Measurements from ENCODE around the gene NBAS.
"Not testable (repeated sequence)": the region's sequence is repeated elsewhere in the genome, so short reads cannot be mapped to it uniquely, and the experiment has no call there.

Gene NBAS

DNA sequence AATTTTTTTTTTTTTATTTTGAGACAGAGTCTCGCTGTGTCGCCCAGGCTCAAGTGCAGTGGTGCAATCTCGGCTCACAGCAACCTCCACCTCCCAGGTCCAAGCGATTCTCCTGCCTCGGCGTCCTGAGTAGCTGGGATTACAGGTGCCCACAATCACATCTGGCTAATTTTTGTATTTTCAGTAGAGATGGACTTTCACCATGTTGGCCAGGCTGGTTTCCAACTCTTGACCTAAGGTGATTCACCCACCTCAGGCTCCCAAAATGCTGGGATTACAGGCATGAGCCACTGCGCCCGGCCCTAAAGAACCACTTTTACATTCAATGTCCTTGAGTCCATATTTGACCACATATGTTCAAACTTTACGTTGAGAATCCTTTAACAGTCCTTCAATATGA, 156.6 kb downstream of the NBAS start:
- not testable (repeated sequence) for DNase-seq

DNA sequence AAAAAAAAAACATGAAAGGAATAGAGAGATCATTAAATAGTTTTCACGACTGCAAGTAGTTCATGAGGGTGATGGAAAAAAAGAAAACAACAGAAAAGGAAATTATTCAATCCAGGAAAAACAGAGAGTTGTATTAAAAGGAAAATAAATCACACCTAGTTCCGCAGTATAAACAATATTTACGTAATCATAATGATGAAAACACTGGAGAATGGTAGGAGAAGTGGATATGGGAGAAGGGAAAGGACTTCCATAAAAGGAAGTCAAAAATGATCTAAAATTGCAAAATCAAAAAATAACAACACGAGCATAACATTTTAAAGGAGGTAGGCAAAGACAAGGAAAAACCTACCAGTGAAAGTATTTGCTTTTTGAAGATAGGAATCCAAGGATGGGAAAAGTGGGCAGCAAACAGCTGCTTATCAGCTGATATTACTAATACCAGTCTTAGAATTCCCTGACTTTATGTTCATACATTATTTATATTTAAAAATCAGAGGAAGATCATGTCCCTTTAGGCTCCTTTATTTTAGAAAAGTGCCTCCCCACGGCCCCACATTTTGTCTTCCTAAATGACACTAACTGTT, 160.8 kb downstream of the NBAS start:
- no peak for DNase-seq

DNA sequence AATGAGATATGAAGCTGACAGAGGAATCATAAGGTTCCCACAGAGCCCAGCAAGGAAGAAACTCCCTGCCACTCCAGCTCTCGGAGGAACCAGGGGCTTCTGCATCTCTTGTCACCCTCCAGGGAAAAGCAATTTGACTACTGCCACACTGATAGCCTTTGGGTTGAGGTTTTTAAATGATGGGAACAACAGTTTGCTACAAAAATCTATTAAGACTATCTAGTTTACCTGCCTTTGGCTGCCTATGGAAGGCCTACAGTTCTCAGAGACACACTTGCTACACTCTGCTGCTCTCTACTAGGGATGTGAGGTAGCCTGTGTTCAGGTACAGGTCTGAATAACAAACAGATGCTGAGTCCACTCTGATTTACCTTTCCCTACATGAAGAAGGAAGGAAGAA, 161.9 kb downstream of the NBAS start:
- no peak for DNase-seq

DNA sequence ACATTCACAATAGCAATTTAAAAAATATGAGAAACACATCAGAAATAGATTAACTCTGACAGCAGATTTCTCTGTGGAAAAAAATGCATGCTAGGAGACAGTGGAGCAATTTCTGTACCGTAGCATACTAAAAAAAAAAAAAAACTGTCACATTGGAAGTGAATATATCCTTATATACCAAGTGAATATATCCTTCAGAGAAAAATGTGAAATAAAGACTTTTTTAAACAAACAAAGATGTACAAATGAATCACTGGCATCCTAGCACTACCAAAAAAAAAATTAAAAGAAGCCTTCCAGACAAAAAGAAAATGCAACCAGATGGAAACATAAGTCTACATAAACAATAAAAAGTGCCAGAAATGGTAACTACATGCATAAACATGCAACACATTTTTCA, 169.4 kb downstream of the NBAS start:
- no peak for DNase-seq

DNA sequence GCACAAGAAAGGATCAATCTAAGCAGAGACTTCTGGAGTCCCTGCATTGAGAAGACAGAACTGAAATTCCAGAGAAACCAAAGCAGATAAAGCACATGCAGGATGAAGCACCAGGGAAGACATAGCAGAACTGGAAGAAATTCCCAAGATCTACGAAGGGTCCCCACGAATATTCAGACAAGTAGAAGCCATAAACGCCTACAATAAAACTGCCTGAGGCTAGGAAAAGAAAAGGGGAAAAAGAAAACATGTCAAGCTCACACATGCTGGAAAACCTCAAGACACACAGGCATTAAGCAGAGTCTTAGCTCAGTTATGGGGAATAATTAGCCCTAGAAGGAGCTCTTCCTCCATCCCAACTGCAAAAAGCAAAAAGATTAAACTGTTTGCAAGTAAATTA, 171.2 kb downstream of the NBAS start:
- DNase-seq = no peak

DNA sequence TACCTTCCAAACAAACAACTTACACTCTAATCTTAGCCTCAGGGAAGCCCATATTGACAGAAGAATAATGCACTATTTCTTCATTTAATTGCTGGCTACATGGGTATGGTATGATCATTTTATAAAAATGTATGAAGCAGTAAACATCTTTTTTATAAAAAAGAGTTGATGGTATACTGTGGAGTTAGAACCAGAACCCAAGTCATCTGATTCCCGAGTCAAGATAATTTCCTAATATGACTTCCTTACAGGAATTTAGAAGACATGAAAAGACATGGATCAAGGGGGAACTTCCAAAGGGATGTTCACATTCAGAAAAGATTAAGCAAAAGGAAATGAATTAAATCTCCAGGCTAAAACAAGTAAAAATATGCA, 171.8 kb downstream of the NBAS start:
- DNase-seq = no peak

DNA sequence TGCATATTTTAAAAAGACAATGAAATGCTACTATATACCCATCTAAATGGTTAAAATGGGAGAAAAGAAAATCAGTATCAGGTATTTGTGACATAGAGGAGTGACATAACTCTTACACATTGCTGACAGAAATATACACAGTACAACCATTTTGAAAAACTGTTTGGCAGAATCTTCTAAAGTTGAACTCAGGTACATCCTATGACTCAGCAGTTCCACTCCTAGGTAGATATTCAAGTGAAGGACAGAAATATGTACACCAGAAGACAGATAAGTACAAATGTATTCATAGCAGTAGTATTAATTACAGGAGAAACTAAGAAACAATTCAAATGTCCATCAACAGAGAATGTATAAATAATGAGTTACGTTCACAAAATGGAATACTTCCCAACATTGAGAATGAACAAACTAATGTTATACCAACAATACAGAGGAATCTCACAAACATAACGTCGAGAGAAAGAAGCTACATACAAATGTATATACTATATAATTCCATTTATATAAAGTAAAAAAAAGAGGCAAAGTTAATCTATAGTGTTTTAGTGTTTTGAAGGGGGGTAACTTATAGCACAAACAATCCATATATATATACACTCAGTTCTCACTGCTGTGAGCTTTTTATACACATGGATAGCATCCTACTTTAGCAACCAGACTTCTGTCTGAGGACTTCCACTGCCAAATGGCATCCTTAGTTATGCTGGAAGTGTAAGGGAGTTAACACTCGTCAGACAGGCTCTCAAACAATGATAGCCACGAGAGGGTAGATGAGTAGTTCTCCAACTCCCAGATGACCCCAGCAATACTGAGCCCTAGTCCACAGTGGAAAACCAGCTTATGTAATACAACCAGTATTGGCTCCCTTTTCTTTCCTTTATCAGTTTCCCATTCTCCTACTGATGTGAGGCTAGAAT, 172.5 kb downstream of the NBAS start:
- no peak for DNase-seq

DNA sequence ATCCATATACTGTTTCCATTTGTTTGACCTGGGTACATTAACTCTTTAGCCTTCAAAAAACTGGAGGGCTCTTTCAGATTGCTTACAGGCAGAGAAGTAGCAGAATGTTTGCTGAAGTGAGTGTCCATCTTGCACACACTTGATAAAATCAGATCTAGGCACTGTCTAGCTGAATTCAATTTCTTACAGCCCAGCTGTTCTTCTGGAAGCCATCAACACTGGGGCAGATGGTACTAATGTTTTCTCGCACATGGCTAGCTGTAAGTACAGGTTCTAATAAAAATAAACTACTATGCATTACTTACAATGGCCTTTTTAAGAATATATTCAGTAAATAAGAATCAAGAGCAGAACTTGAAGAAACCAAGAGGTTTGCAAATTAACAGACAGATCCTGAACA, 175.9 kb downstream of the NBAS start:
- no peak for DNase-seq

DNA sequence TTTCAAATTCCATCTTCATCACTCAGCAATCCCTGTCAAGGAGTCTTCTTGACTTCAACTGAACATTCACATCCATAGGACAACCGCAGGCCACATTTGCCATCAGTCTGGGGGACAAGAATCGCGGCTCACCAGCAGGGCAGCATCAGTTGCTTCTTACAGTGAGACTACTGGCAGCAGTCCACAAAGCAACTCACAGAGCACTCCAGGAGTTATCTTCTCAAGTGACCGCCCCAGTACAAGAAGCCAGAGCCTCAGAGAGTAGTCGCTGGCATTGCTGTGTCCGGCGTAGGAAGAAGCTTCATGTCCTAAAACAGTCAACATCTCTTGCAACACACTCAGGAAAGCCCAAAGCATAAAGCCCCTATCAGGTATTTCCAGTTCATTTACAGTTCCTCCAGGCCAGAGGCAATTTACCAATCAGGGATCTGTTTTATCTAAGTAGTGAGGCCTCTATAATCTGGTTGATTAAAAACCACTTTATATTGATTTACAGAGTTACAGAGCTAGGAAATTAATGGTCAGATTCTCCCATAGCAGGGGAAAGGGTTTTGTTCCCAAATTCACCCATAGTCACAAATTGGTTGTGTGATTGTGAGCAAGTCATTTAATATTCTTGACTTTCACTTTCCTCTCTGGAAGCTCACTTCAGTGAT, 177.3 kb downstream of the NBAS start:
- no peak for DNase-seq

DNA sequence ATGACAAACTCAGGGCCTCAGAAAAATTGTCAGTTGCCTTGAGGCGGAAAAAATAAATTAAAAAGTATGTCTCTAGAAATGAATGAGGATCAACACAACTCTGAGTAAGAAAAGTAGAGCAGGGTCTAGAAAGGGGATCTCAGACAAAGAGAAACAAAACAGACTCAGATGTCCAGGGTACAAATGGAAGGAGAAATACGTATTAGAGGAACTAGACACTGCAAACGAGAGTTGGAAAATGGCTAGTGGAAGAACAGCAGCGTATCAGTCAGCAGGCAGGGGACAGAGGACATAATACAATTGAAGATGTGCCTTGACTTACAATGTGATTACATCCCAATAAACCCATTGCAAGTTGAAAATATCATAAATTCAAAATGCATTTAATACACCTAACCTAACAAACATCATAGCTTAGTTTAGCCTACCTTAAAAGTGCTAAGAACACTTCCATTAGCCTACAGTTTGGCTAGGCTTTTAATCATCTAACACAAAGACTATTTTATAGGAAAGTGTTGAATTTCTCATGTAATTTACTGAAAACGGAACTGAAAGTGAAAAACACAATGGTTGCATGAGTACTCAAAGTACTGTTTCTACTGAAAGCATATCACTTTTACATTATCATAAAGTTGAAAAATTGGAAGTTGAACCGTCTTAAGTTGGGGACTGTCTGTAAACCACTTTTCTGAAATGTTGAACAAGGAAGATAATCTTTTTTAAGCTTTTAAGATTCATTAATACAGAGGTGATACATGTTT, 182.8 kb downstream of the NBAS start:
- no peak for DNase-seq

DNA sequence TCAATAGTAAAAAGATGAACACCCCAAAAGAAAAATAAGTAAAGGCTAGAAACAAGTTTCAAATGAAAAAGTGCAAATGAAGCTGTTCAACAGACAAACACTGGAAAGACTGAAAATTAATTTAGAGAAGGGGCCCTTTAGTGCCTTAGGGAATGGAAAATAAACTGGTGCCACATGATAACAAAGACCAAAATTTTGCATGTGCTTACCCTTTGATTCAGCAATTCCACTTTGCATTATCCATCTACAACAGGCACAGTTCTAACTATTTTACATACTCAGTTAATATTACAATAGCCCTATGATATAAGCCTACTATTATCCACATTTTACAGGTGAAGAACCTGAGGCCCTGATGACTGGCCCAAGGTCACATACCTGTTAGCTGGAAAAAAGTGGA, 183.9 kb downstream of the NBAS start:
- no peak for DNase-seq

DNA sequence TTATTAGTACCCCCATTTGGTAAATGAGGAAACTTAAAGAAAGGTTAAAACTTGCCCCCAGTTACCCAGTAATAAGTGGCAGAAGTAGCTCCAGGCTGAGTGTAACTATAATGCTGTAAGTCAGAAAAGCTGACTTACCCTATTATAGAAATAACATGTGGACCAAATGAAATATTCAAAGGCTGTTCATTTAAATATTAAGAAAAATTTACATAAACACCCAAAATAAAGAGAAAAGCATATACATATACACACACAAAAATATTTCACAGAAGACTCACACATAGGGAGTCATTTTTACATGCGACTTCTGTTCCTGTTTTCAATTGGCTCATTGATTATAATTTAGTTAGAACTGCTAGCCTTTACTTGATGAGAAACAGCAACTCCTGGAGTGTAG, 189.1 kb downstream of the NBAS start:
- no peak for DNase-seq

DNA sequence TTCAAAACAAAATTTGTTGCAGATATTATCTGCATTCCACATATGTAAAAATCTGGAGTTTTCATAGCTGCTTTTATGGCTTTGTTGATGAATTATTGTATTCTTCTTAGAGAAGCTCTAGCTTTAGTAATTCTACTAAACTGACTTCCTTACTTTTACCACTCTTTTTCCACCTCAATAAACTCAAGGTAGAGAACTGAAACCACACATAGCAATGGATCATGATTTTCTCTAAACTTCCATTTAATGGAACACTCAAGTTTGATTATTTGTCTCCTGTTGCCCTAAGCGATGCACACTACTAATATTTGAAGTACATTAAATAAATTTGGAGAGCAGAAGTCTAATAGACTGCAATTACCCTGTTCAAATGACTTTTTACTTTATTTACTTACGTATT, 192.0 kb downstream of the NBAS start:
- no peak for DNase-seq

DNA sequence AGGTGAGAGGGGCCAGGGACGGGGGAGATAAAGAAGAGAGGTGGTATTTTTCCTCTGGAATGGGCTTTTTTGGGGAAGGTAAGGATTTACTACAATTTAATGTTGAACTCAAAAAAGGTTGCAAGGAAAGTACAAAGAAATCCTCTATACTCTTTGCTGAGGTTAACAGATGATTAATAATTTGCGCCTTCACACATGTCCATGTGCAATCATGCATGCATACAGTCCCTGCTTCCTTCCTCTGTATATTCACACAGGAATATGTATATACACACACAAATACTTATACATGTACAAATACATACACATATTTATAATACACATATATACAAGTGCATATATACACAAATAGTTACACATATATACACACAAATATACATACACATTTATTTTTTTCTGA, 193.4 kb downstream of the NBAS start:
- no peak for DNase-seq

DNA sequence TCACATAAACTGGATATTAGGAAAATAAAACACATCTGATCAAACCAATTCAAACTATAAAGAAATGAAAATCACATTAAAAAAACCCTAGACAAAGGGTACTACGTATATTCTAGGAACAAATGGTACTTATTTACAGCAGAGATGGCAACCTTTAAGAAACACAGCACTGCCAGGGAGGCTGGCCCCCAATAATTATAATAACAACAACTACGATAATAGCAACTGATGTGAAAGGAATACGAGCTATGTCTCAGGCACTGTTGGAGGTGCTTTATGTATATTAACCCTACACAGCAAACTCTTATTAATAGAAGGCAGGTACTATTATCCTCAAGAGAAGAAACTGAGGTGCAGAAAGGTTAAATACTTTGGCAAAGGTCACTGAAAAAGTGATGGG, 193.9 kb downstream of the NBAS start:
- DNase-seq = no peak

DNA sequence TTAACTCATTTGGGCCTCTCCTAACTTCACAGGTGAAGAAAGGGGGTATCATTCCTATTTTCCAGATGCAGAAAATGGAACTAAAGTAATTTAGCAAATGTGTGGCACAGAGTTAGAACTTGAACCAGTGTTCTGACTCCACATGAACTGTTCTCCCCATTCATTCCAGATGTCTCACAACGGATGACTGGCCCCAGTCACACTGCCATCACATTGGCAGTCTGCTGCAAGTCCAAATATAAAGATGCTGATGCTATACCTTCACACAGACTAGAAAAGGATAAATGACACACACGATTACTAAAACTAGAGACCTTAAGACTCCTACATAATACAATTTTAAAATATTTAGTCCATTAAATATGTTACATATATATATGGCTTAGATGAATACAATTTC, 195.7 kb downstream of the NBAS start:
- DNase-seq = no peak

DNA sequence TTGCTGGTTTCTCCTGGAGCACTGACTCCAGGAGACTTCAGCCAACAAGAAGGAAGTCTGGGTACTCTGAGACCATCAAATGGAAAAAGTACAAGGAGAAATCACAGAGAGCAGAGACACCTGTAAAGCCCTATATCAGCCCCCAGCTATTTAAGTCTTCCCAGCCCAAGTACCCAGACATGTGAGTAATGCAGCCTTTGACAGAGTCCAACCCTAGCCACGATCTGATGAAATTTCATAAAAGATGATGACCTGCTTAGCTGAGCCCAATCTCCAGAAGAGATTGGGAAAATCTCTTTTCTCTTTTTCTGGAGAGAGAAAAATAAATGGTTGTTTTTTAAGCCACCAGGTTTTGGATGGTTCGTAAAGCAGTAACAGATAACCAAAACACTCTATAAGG, 196.6 kb downstream of the NBAS start:
- no peak for DNase-seq

DNA sequence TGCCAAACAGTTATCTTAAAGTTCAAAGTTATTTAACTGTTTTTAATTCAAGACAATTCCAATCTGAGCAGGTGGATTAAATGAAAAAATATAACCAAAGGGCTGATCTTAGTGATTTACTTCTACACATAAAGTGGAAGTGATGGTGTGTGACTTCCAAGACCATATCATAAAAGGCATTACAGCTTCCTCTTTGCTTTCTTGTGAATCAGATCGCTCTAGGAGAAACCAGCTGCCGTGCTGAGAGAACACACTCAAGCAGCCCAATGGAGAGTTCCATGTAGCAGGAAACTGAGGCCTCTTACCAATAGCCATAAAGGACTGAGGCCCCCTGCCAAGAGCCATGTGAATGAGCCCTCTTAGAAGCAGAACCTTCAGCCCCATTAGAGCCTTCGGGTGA, 197.4 kb downstream of the NBAS start:
- no peak for DNase-seq

DNA sequence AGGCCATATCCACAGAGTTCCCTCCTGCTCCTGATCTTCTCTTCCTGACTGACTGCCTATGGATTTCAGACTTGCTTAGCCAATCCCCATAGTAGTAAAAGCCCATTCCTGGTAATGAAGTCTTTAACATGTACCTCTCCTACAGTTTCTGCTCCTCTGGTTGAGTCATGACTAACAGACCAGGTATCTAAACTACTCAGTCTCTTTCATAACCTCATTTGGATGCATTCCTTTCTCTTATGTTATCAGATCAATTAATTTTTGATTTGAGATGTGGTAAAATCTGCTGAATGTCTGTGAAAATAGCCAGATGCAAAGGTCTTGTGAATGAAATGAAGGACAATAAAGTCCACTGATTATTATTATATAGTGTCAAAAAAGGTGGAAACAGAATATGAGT, 198.0 kb downstream of the NBAS start:
- DNase-seq = no peak

DNA sequence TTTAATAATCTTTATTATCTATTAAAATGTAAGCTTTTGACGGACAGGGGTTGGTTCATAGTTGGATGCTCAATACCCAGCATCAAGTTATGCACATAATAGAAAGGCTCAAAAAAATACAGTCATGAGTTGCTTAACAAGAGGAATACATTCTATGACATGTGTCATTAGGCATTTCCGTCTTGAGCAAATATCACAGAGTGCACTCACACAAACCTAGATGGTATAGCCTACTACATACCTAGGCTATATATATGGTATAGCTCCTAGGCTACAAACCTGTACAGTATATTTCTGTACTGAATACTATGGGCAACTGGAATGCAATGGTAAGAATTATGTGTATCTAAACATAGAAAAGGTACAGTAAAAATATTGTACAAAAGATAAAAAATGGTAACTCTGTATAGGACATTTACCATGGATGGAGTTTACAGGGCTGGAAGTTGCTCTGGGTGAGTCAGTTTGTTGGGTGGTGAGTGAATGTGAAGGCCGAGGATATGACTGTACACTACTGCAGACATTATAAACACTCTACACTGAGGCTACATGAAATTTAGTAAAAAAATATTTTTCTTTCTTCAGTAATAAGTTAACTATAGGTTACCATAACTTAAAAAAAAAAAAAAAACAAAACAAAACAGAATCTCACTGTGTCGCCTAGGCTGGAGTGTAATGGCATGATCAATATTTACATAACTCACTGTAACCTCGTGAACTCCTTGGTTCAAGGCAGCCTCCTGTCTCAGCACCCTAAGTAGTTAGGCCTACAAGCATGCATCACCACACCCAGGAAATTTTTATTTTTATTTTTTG, 201.2 kb downstream of the NBAS start:
- DNase-seq = no peak

DNA sequence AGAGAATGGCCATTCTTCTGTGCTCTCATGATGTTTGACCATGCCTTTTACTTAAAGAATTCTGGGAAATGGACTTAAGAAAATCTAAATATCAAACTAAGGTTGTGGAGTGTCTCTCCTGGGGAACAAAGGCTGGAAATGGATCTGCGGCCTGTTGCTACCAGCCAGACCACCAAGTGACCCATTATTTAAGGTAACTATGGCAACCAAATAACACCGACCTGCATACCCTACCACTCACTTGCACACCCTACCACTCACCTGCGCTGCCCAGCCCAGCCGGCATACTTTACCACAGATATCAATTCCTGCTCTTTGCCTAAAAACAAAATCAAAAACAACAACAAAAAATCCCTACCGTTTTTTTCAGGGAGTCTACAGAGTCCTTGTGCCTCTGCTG, 203.2 kb downstream of the NBAS start:
- no peak for DNase-seq

DNA sequence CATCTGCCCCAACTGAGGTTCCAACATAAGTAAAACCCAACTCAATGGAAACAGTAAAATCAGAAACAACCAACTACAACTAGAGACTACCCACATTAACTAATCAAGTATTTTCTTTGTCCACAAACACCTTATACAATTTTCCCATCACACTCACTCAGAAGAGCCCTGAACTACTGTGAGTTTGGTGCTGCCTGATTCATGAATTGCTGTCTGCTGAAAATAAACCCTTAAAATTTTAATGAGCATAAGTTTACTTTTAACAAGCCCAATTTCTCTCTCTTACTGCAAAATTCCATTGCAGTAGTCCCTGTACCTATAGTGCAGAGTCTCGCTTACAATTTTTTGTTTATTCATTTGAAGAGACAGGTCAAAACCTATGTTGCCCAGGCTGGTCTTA, 203.9 kb downstream of the NBAS start:
- DNase-seq = no peak

DNA sequence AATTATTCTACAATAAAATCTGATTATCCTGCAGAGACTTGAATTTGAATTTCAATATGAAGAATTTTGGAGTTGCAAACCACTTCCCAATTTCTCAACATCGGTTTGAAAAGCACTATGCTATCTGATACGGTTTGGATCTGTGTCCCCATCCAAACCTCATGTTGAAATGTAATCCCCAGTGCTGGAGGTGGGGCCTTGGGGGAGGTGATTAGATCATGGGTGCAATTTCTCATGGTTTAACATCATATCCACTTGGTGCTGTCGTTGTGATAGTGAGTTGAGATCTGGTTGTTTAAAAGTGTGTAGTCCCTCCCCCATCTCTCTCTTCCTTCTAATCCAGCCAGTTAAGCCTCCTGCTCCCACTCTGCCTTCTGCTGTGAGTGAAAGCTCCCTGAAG, 205.7 kb downstream of the NBAS start:
- DNase-seq = no peak
